Measurements from ENCODE around the gene ATP2A3. TPM values are rescaled to one million over a fixed set of nuclear protein-coding genes. Genes with fewer than 3 reads are reported as not detected.

Gene ATP2A3
- total and polyA plus RNA-seq, 2 experiments from 2014 or later = 2.2 to 4.1 TPM

DNA sequence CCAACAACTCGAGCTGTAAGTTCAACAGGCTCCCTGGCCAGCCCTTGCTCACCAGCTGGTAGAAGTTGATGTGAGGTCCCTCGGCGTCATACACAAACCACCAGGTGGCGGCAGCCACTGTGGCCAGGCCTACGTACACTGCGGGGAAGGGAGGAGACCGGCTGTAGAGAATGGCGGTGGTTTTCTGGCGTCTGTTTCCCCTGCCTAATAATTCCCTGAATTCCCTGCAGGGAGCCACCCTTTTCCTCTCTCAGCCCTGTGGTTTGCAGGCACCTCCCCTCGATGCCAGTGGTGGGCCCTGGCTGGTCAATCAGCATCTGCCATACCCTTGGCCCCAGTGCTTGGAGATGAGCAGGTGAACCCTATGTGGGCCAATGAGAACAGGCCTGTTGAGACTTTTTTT, 29.1 kb downstream of the ATP2A3 start:
- H4K20me1 ChIP-seq (ENCODE audit: insufficient read depth, poor library complexity, severe bottlenecking) = no peaks in the 10 kb centered on the region
- no peaks in the 10 kb centered on the region for H3K27me3 ChIP-seq
- WGBS (ENCODE audit: low lambda C conversion rate, missing lambda C conversion rate) = 11% methylated on average over 10 of the region's 10 CpGs
- H3K4me3 ChIP-seq = no peak overlapping the region
- no peaks in the 10 kb centered on the region for H3K36me3 ChIP-seq (replicated peaks; ENCODE audit: insufficient read depth, low read depth)
- no peaks in the 10 kb centered on the region for H3K9me2 ChIP-seq (replicated peaks; ENCODE audit: insufficient read depth)
- DNase-seq (ENCODE audit: low spot score) = peak; percentile 89
- H2AFZ ChIP-seq = no peak overlapping the region
- H3K79me2 ChIP-seq = no peaks in the 10 kb centered on the region
- H3K4me2 ChIP-seq = no peak overlapping the region
- H3K27ac ChIP-seq = no peak overlapping the region
- H3K4me1 ChIP-seq (ENCODE audit: insufficient read depth) = no peaks in the 10 kb centered on the region
- TF ChIP-seq, protein P1, sequence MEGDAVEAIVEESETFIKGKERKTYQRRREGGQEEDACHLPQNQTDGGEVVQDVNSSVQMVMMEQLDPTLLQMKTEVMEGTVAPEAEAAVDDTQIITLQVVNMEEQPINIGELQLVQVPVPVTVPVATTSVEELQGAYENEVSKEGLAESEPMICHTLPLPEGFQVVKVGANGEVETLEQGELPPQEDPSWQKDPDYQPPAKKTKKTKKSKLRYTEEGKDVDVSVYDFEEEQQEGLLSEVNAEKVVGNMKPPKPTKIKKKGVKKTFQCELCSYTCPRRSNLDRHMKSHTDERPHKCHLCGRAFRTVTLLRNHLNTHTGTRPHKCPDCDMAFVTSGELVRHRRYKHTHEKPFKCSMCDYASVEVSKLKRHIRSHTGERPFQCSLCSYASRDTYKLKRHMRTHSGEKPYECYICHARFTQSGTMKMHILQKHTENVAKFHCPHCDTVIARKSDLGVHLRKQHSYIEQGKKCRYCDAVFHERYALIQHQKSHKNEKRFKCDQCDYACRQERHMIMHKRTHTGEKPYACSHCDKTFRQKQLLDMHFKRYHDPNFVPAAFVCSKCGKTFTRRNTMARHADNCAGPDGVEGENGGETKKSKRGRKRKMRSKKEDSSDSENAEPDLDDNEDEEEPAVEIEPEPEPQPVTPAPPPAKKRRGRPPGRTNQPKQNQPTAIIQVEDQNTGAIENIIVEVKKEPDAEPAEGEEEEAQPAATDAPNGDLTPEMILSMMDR (IDR thresholded peaks at IDR 0.05; ENCODE audit: poor library complexity) = peak; percentile 67
- no peak for TF ChIP-seq EZH2 (IDR thresholded peaks at IDR 0.05; ENCODE audit: borderline replicate concordance)
- no peaks in the 10 kb centered on the region for H3K9me3 ChIP-seq (ENCODE audit: low read depth)

DNA sequence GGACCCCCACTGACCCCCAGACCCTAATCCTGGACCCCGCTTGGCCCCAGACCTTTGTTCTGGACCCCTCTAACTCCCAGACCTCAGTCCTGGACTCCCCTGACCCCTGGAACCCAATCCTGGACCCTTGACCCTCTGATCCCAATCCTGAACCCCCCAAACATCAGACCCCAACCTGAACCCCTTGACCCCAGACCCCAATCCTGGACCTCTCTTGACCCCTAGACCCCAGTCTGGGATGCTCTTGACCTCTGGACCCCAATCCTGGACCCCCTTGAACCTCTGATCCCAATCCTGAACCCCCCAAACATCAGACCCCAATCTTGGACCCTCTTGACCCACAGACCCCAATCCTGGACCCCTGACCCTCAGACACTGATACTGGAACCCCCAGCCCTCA, 34.5 kb downstream of the ATP2A3 start:
- Histone ChIP-seq H3K27me3 (no peaks in the 10 kb centered on the region), H3K36me3 (replicated peaks; ENCODE audit: insufficient read depth, low read depth) (no peaks in the 10 kb centered on the region), H4K20me1 (ENCODE audit: insufficient read depth, poor library complexity, severe bottlenecking) (no peaks in the 10 kb centered on the region), H3K27ac (no peak overlapping the region), H3K4me1 (ENCODE audit: insufficient read depth) (peaks cover 17% of the 10 kb centered on the region), H2AFZ (no peak overlapping the region), H3K79me2 (no peaks in the 10 kb centered on the region), H3K4me3 (no peak overlapping the region), H3K9me2 (replicated peaks; ENCODE audit: insufficient read depth) (no peaks in the 10 kb centered on the region), H3K4me2 (no peak overlapping the region), H3K9me3 (ENCODE audit: low read depth) (no peaks in the 10 kb centered on the region)
- DNase-seq (ENCODE audit: low spot score) = no peak
- no peak for TF ChIP-seq EZH2phosphoT487 (IDR thresholded peaks at IDR 0.05; ENCODE audit: low read depth, severe bottlenecking, unreplicated experiment)
- TF ChIP-seq, protein P1 (IDR thresholded peaks at IDR 0.05; ENCODE audit: poor library complexity) = no peak
- no peak for TF ChIP-seq EZH2 (IDR thresholded peaks at IDR 0.05; ENCODE audit: borderline replicate concordance)
- WGBS (ENCODE audit: low lambda C conversion rate, missing lambda C conversion rate) = 90% methylated on average over 1 of the region's 1 CpG

DNA sequence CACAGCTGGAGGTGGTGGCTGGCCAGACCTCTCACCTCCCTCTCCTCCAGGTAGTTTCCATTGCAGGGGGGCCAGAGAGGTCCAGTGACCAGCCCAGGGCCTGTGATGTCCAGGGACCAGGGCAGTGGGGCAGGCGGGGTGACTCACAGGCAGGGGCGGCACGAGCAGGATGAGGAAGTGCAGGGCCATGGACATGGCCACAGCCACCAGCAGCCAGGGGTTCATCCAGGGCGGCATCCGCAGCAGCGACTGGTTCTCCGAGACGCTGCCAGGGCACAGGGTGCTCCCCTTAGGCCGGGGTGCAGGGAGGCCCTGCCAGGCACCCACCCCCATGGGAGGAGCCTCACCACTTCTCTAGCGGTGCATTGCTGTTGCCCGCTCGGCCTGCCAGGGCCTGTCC, 35.1 kb downstream of the ATP2A3 start:
- 100% methylated on average over 12 of the region's 12 CpGs for WGBS (ENCODE audit: low lambda C conversion rate, missing lambda C conversion rate)
- peaks cover 17% of the 10 kb centered on the region for H3K4me1 ChIP-seq (ENCODE audit: insufficient read depth)
- no peak for DNase-seq (ENCODE audit: low spot score)
- H3K36me3 ChIP-seq (replicated peaks; ENCODE audit: insufficient read depth, low read depth) = no peaks in the 10 kb centered on the region
- TF ChIP-seq EZH2 (IDR thresholded peaks at IDR 0.05; ENCODE audit: borderline replicate concordance) (no peak), EZH2phosphoT487 (IDR thresholded peaks at IDR 0.05; ENCODE audit: low read depth, severe bottlenecking, unreplicated experiment) (no peak)
- TF ChIP-seq, protein P1 (IDR thresholded peaks at IDR 0.05; ENCODE audit: poor library complexity) = no peak
- H3K4me3 ChIP-seq = no peak overlapping the region
- H3K27ac ChIP-seq = no peak overlapping the region
- no peak overlapping the region for H3K4me2 ChIP-seq
- H3K27me3 ChIP-seq = no peaks in the 10 kb centered on the region
- H3K79me2 ChIP-seq = no peaks in the 10 kb centered on the region
- no peaks in the 10 kb centered on the region for H4K20me1 ChIP-seq (ENCODE audit: insufficient read depth, poor library complexity, severe bottlenecking)
- H3K9me3 ChIP-seq (ENCODE audit: low read depth) = no peaks in the 10 kb centered on the region
- H3K9me2 ChIP-seq (replicated peaks; ENCODE audit: insufficient read depth) = no peaks in the 10 kb centered on the region
- no peak overlapping the region for H2AFZ ChIP-seq

DNA sequence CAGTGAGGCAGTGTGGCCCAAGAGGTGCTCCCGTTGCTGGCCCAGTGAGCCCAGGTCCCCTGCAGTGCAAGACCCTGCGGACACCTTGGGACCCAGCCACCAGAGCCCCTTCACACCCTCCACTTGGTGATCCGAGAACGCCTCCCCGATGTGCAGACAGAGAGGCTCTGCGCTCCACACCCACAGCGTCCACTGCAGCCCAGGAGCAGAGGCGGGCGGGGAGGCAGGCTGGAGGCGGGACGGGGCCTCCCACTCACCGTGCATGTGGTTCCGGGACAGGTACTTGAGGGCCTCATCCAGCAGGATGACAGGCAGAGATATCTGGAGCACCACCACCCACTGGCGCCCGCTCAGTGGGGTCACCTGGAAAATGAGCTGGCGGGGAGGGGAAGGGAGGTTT, 35.8 kb downstream of the ATP2A3 start:
- no peaks in the 10 kb centered on the region for H3K9me2 ChIP-seq (replicated peaks; ENCODE audit: insufficient read depth)
- no peaks in the 10 kb centered on the region for H4K20me1 ChIP-seq (ENCODE audit: insufficient read depth, poor library complexity, severe bottlenecking)
- H3K4me3 ChIP-seq = no peak overlapping the region
- no peak for DNase-seq (ENCODE audit: low spot score)
- peaks cover 17% of the 10 kb centered on the region for H3K4me1 ChIP-seq (ENCODE audit: insufficient read depth)
- H3K36me3 ChIP-seq (replicated peaks; ENCODE audit: insufficient read depth, low read depth) = no peaks in the 10 kb centered on the region
- 89% methylated on average over 16 of the region's 16 CpGs for WGBS (ENCODE audit: low lambda C conversion rate, missing lambda C conversion rate)
- no peak overlapping the region for H3K27ac ChIP-seq
- no peaks in the 10 kb centered on the region for H3K9me3 ChIP-seq (ENCODE audit: low read depth)
- TF ChIP-seq EZH2phosphoT487 (IDR thresholded peaks at IDR 0.05; ENCODE audit: low read depth, severe bottlenecking, unreplicated experiment) = no peak
- TF ChIP-seq, protein P1 (IDR thresholded peaks at IDR 0.05; ENCODE audit: poor library complexity) = no peak
- TF ChIP-seq EZH2 (IDR thresholded peaks at IDR 0.05; ENCODE audit: borderline replicate concordance) = no peak
- H3K4me2 ChIP-seq = no peak overlapping the region
- no peaks in the 10 kb centered on the region for H3K27me3 ChIP-seq
- H2AFZ ChIP-seq = no peak overlapping the region
- H3K79me2 ChIP-seq = no peaks in the 10 kb centered on the region

Data from hepatocyte (in vitro differentiated cells).